ENCODE data around the gene EMC6.
"Not testable (repeated sequence)": the region's sequence is repeated elsewhere in the genome, so short reads cannot be mapped to it uniquely, and the experiment has no call there.

Gene EMC6

GRCh38 chr17:3695723-3696411 lies 27.3 kb downstream of the EMC6 start, which contains the start of gene P2RX5:
P2RX5 (minus strand) TSS chr17:3696155; CDS start chr17:3696005, 150 bp downstream.
- Mint-ChIP-seq H3K36me3 (peaks cover 9 to 18% of the 10 kb centered on the region in 2 donors), H3K4me3 (peak within 1 kb of the TSS; percentile 96 to 98), H3K27me3 (no peaks in the 10 kb centered on the region), H3K4me1 (peaks cover 23 to 92% of the 10 kb centered on the region in 2 donors), H3K9me3 (peaks cover 1 to 3% of the 10 kb centered on the region in 2 donors), H3K27ac (peak within 1 kb of the TSS; percentile 95)
- peak; percentile 48 for DNase-seq
- ATAC-seq (replicated peaks) = peak; percentile 42 to 59

DNA sequence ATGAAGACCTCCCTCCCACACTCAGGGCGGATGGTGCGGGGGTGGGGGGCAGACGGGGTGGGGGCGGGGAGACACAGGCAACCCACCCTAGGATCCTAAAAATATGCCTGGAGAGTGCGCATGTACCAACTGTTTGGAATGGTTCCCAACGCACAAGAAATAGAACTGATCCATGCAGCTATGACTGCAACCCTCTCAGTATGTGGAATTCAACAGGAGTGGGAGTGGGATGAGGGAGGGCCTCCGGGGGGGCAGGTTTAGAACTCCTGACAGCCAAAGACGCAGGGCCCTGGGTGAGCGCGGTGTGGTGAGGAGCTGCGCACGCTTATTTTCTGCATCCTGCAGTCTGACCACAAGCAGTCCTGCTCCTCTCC lies 28.5 kb downstream of the EMC6 start:
- Mint-ChIP-seq H3K36me3 (peaks cover 4 to 12% of the 10 kb centered on the region in 2 donors), H3K4me1 (peaks cover 13 to 90% of the 10 kb centered on the region in 2 donors), H3K9me3 (peaks cover 1 to 3% of the 10 kb centered on the region in 2 donors), H3K27me3 (no peaks in the 10 kb centered on the region), H3K27ac (no peak overlapping the region), H3K4me3 (peak overlapping the region in 1 of 2 donors; percentile 30)
- no peak for ATAC-seq (replicated peaks)
- DNase-seq = no peak

GRCh38 chr17:3698139-3698538 lies 29.5 kb downstream of the EMC6 start:
- no peaks in the 10 kb centered on the region for H3K27me3 Mint-ChIP-seq
- no peak overlapping the region for H3K27ac Mint-ChIP-seq
- DNase-seq (no peak), ATAC-seq (replicated peaks) (no peak)
- peaks cover 9 to 23% of the 10 kb centered on the region in 2 donors for H3K36me3 Mint-ChIP-seq
- H3K4me3 Mint-ChIP-seq = no peak overlapping the region
- peaks cover 3% of the 10 kb centered on the region in 2 donors for H3K9me3 Mint-ChIP-seq
- H3K4me1 Mint-ChIP-seq = peaks cover 12 to 90% of the 10 kb centered on the region in 2 donors

GRCh38 chr17:3699951-3700350 lies 31.3 kb downstream of the EMC6 start:
- peaks cover 9 to 19% of the 10 kb centered on the region in 2 donors for H3K36me3 Mint-ChIP-seq
- DNase-seq (no peak), ATAC-seq (replicated peaks) (no peak)
- H3K4me1 Mint-ChIP-seq = peaks cover 5 to 75% of the 10 kb centered on the region in 2 donors
- H3K4me3 Mint-ChIP-seq = no peak overlapping the region
- H3K27ac Mint-ChIP-seq = no peak overlapping the region
- H3K9me3 Mint-ChIP-seq = peaks cover 3% of the 10 kb centered on the region in 2 donors
- H3K27me3 Mint-ChIP-seq = no peaks in the 10 kb centered on the region

GRCh38 chr17:3702041-3702539 lies 33.5 kb downstream of the EMC6 start:
- not testable (repeated sequence) for H3K9me3 Mint-ChIP-seq

DNA sequence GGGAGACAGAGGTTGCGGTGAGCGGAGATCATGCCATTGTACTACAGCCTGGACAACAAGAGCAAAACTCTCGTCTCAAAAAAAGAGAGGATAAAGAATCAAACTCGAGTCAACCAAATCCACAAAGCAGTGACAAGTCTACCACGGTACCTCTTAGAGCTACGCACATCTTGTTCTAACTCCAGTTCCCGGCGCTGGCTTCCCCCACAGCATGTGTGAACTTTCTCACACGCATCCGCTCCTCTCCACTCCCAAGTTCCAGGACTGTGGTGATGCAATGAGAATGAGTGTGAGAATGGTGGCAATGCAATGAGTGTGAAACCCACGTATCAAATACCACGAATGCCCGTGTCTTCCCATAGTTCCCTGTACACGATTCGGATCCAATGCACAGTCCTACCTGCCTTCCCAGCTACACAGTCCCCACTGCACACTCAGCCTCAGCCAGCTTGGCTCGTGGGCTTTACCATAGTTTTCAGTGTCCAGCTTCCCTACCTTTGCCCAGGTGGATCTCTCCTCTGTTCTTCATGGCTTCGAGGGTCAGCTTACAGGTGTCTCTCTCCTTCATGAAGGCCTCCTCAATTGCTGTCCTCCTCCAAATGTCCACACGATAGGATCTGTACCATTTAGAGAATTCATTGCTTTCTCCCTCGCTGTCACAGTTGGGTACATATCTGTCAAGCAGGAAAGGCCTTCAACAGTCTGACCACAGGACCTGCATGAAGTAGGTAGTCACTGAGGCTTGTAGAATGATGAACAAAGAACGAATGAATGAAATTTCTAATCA lies 36.5 kb downstream of the EMC6 start:
- peak in 1 of 2 donors; percentile 18 for ATAC-seq (replicated peaks)
- H3K36me3 Mint-ChIP-seq = peaks cover 7 to 11% of the 10 kb centered on the region in 2 donors
- no peak for DNase-seq
- peaks cover 0 to 2% of the 10 kb centered on the region in 2 donors for H3K9me3 Mint-ChIP-seq
- peaks cover 20 to 56% of the 10 kb centered on the region in 2 donors for H3K4me1 Mint-ChIP-seq
- no peaks in the 10 kb centered on the region for H3K27me3 Mint-ChIP-seq
- H3K4me3 Mint-ChIP-seq = no peak overlapping the region
- peak overlapping the region; percentile 66 for H3K27ac Mint-ChIP-seq

More at GRCh38 chr17:3702041-3702539, 33.5 kb downstream of the EMC6 start:
- H3K4me1 Mint-ChIP-seq = peaks cover 9 to 63% of the 10 kb centered on the region in 2 donors
- H3K27ac Mint-ChIP-seq; DNase-seq; H3K4me3 Mint-ChIP-seq; ATAC-seq (replicated peaks); H3K27me3 Mint-ChIP-seq: not testable (repeated sequence)
- H3K36me3 Mint-ChIP-seq = peaks cover 9 to 19% of the 10 kb centered on the region in 2 donors

GRCh38 chr17:3705718-3705984 lies 37.0 kb downstream of the EMC6 start:
- H3K27ac Mint-ChIP-seq; DNase-seq; H3K9me3 Mint-ChIP-seq; H3K27me3 Mint-ChIP-seq; ATAC-seq (replicated peaks); H3K4me3 Mint-ChIP-seq: not testable (repeated sequence)
- Mint-ChIP-seq H3K36me3 (peaks cover 7 to 11% of the 10 kb centered on the region in 2 donors), H3K4me1 (peaks cover 20 to 58% of the 10 kb centered on the region in 2 donors)

DNA sequence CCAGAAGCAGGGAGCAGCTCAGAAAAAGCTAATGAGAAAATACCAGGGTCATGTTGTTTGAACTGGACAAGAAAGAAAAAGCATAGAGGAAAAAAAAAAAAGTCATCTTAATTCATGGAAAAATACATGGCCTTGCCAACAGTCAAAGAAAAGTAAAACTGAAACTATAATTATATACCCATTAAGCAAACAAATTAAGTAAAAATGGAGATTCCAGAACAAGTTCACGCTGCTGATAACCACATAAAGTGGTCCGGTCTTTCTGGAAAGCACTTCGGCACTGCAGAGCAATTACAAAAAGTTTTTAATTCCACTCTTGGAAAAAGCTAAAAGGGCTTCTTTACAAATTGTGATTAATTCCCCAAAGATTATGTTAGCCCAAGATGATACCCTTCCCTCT lies 39.8 kb downstream of the EMC6 start:
- DNase-seq (no peak), ATAC-seq (replicated peaks) (no peak)
- H3K27ac Mint-ChIP-seq = no peak overlapping the region
- peaks cover 15 to 16% of the 10 kb centered on the region in 2 donors for H3K36me3 Mint-ChIP-seq
- H3K4me3 Mint-ChIP-seq = no peak overlapping the region
- H3K4me1 Mint-ChIP-seq = peaks cover 36 to 58% of the 10 kb centered on the region in 2 donors
- no peaks in the 10 kb centered on the region for H3K9me3 Mint-ChIP-seq
- H3K27me3 Mint-ChIP-seq = no peaks in the 10 kb centered on the region

DNA sequence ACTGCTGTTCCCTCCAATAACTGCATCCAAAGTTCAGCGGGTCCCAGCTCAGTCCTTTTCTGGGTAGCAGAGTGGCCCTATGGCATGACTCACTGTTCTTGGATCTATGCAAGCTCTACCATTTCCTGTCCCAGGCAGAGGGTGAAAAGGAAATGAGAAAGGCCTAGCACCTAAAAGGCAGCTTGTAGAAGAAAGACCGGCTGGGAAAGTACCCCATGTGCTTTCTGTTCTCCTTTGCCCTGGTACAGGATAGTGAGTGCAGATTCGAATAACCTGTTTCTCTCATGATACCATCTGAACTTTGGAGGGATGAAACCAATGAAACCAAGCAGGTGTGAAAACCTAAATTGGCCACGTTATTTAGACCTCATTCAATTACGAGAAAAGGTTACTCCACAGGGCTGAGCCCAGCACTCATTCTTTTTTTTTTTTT lies 42.4 kb downstream of the EMC6 start:
- Mint-ChIP-seq H3K27me3 (no peaks in the 10 kb centered on the region), H3K27ac (peak overlapping the region; percentile 94), H3K36me3 (peaks cover 23 to 24% of the 10 kb centered on the region in 2 donors), H3K4me3 (peak overlapping the region; percentile 77 to 79), H3K4me1 (peaks cover 36 to 64% of the 10 kb centered on the region in 2 donors), H3K9me3 (no peaks in the 10 kb centered on the region)
- peak; percentile 89 for DNase-seq
- peak; percentile 96 to 98 for ATAC-seq (replicated peaks)

DNA sequence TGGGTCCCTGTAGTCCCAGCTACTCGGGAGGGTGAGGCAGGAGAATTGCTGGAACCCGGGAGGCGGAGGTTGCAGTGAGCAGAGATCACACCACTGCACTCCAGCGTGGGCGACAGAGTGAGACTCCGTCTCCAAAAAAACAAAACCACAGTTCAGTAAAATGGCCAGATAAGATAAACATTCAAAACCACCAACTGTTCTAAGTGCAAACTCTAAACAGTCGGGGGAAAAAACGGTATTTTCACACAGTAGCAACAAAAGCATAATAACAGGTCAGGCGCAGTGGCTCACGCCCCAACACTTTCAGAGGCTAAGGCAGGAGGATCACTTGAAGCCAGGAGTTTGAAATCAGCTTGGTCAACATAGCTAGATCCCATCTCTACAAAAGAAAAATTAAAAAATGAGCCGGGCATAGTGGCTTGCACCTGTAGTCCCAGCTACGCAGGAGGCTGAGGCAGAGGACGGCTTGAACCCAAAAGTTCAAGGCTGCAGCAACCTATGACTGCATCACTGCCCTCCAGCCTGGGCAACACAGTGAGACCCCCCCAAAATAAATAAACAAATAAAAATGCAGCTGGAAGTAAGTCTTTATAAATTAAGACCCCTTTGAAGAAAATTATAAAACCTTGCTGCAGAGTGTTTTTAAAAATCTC lies 44.3 kb downstream of the EMC6 start:
- peak overlapping the region in 1 of 2 donors; percentile 32 for H3K4me3 Mint-ChIP-seq
- H3K9me3 Mint-ChIP-seq = no peaks in the 10 kb centered on the region
- H3K36me3 Mint-ChIP-seq = peaks cover 36 to 40% of the 10 kb centered on the region in 2 donors
- peak overlapping the region; percentile 71 for H3K27ac Mint-ChIP-seq
- no peak for DNase-seq
- no peaks in the 10 kb centered on the region for H3K27me3 Mint-ChIP-seq
- peaks cover 42 to 76% of the 10 kb centered on the region in 2 donors for H3K4me1 Mint-ChIP-seq
- ATAC-seq (replicated peaks) = no peak

- Mint-ChIP-seq H3K4me3 (no peak overlapping the region), H3K4me1 (peaks cover 38 to 72% of the 10 kb centered on the region in 2 donors), H3K36me3 (peaks cover 42 to 50% of the 10 kb centered on the region in 2 donors), H3K9me3 (no peaks in the 10 kb centered on the region), H3K27me3 (no peaks in the 10 kb centered on the region), H3K27ac (peak overlapping the region; percentile 72)
- ATAC-seq (replicated peaks) (no peak), DNase-seq (no peak)
Observed at GRCh38 chr17:3715296-3715695, 46.7 kb downstream of the EMC6 start.

DNA sequence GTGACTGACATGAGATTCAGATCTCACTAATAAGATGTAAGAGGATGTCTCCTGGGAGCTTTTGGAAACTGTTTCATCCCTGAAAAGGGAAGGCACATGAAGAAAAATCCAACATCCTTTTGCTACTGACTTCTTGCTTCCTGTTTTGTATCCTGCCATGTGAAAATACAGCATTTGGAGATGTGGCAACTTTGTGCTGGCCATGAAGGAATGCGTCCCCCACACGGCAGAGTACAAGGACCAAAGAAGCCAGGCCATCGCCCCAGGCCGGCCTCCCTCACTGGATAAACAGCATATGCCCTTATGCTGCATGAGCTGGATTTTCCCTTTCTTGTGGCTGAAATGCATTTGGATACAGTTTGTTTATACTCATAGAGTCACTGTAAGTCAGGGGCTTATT lies 49.6 kb downstream of the EMC6 start:
- H3K27ac Mint-ChIP-seq = no peak overlapping the region

DNA sequence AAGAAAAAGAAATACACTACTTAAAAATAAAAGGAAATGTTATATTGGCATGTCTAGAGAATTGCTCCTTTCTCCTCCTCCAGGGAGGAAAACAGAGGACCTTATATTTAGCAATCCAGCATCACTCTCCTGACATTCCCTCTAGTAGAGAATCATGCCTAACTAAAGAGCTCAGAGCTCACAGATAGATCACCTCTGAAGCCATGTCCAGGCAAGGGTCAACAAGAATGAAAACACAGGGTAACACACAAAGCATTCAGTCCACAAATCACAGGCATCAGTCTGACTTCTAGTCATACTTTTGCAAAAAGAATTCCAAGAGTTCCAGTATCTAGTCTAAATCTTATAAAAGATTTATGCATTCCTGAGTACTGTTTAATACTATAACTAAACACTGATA lies 50.7 kb downstream of the EMC6 start:
- no peak for DNase-seq
- H3K27ac Mint-ChIP-seq = no peak overlapping the region
- H3K27me3 Mint-ChIP-seq = no peaks in the 10 kb centered on the region
- no peak overlapping the region for H3K4me3 Mint-ChIP-seq
- ATAC-seq (replicated peaks) = no peak
- H3K36me3 Mint-ChIP-seq = peaks cover 41 to 56% of the 10 kb centered on the region in 2 donors
- H3K4me1 Mint-ChIP-seq = peaks cover 37 to 72% of the 10 kb centered on the region in 2 donors
- no peaks in the 10 kb centered on the region for H3K9me3 Mint-ChIP-seq

More for the DNA sequence above, 49.6 kb downstream of the EMC6 start:
- no peak overlapping the region for H3K4me3 Mint-ChIP-seq
- H3K9me3 Mint-ChIP-seq = no peaks in the 10 kb centered on the region
- no peak for ATAC-seq (replicated peaks)
- peaks cover 44 to 57% of the 10 kb centered on the region in 2 donors for H3K36me3 Mint-ChIP-seq
- H3K27me3 Mint-ChIP-seq = no peaks in the 10 kb centered on the region
- DNase-seq = no peak
- H3K4me1 Mint-ChIP-seq = peaks cover 37 to 74% of the 10 kb centered on the region in 2 donors

Data from stimulated activated naive B cell treated with anti-CD40 and anti-IgM and Interleukin-4, amounts not matched to agents 10 μg/mL and 1 μg/mL and 100 μg/mL, for 72 hours (primary cell).